Activated CD4-positive, alpha-beta T cell treated with anti-CD3 and anti-CD28 coated beads, Interleukin-2, Interleukin-4, amounts not matched to agents 100 ng/mL and 50 ng/mL, durations not matched to agents 16 hours and 8 hours (primary cell): Measurements from ENCODE around the gene PMAIP1.

ENCODE experiments used
- DNase-seq: peaks from one replicate; pipeline ENCODE4 v3.0.0-alpha.2; 2020; ENCODE audit warnings: low spot score

The PMAIP1 gene

GRCh38 chr18:59912007-59912550 is 12.3 kb downstream of the PMAIP1 start:
- no peak for DNase-seq

- no peak for DNase-seq
Measured at GRCh38 chr18:59915606-59916005, 15.8 kb downstream of the PMAIP1 start.

- DNase-seq: no peak
Measured at GRCh38 chr18:59916746-59917145, 16.9 kb downstream of the PMAIP1 start.

- DNase-seq: no peak
Measured at GRCh38 chr18:59917422-59917821, 17.6 kb downstream of the PMAIP1 start.

- no peak for DNase-seq
Measured at GRCh38 chr18:59918320-59918755, 18.5 kb downstream of the PMAIP1 start.

- no peak for DNase-seq
Measured at GRCh38 chr18:59918997-59919396, 19.2 kb downstream of the PMAIP1 start.

GRCh38 chr18:59921384-59921891 is 21.6 kb downstream of the PMAIP1 start:
- DNase-seq: peak; percentile 79

GRCh38 chr18:59923539-59924196 is 23.9 kb downstream of the PMAIP1 start:
- DNase-seq: no peak

- DNase-seq: no peak
Measured at GRCh38 chr18:59926131-59926530, 26.3 kb downstream of the PMAIP1 start.

- DNase-seq: peak; percentile 91
Measured at GRCh38 chr18:59927246-59927825, 27.5 kb downstream of the PMAIP1 start.

- no peak for DNase-seq
Measured at GRCh38 chr18:59928201-59928600, 28.4 kb downstream of the PMAIP1 start.

- DNase-seq: no peak
Measured at GRCh38 chr18:59929621-59930295, 30.0 kb downstream of the PMAIP1 start.

- no peak for DNase-seq
Measured at GRCh38 chr18:59932401-59932800, 32.6 kb downstream of the PMAIP1 start.

- no peak for DNase-seq
Measured at GRCh38 chr18:59938676-59939075, 38.9 kb downstream of the PMAIP1 start.

- DNase-seq: no peak
Measured at GRCh38 chr18:59939127-59939526, 39.3 kb downstream of the PMAIP1 start.

GRCh38 chr18:59940068-59940467 is 40.3 kb downstream of the PMAIP1 start:
- DNase-seq: no peak

GRCh38 chr18:59941331-59941730 is 41.5 kb downstream of the PMAIP1 start:
- DNase-seq: no peak

GRCh38 chr18:59942601-59943000 is 42.8 kb downstream of the PMAIP1 start:
- DNase-seq: no peak

- DNase-seq: no peak
Measured at GRCh38 chr18:59945544-59945943, 45.7 kb downstream of the PMAIP1 start.

- peak; percentile 58 for DNase-seq
Measured at GRCh38 chr18:59950215-59950944, 50.6 kb downstream of the PMAIP1 start.

- no peak for DNase-seq
Measured at GRCh38 chr18:59951591-59951990, 51.8 kb downstream of the PMAIP1 start.
